ENCODE results near the gene VPS13D. TPM values are rescaled to one million over a fixed set of nuclear protein-coding genes. Genes with fewer than 3 reads are reported as not detected.
A peak's percentile ranks its signal among the peaks of the same experiment; 100 is the strongest.

Gene VPS13D
- total RNA-seq, 2 donors from 2014 or later: 54.3 to 56.0 TPM

- Histone ChIP-seq H3K27ac (no peak overlapping the region), H3K27me3 (no peaks in the 10 kb centered on the region), H3K4me1 (no peaks in the 10 kb centered on the region), H3K4me3 (no peak overlapping the region), H3K36me3 (no peaks in the 10 kb centered on the region), H3K9me3 (no peaks in the 10 kb centered on the region), H3K9ac (ENCODE audit: low read depth in 2 of 2, low read length in 2 of 2) (no peak overlapping the region)
- no peak for DNase-seq
- intact Hi-C loops (cut with DNase I): no loop called here
- no peak for TF ChIP-seq CTCF (IDR thresholded peaks at IDR 0.05)
Measured at GRCh38 chr1:12552111-12552888, 322.5 kb downstream of the VPS13D start.

GRCh38 chr1:12552951-12553921 is 323.4 kb downstream of the VPS13D start:
- Histone ChIP-seq H3K9ac (ENCODE audit: low read depth in 2 of 2, low read length in 2 of 2) (no peak overlapping the region), H3K36me3 (no peaks in the 10 kb centered on the region), H3K4me1 (no peaks in the 10 kb centered on the region), H3K27ac (peak overlapping the region; percentile 17), H3K9me3 (no peaks in the 10 kb centered on the region), H3K27me3 (no peaks in the 10 kb centered on the region), H3K4me3 (no peak overlapping the region)
- TF ChIP-seq CTCF (IDR thresholded peaks at IDR 0.05): no peak
- DNase-seq: no peak
- intact Hi-C loops (cut with DNase I): no loop called here

GRCh38 chr1:12553963-12554362 is 324.1 kb downstream of the VPS13D start:
- Histone ChIP-seq H3K4me1 (no peaks in the 10 kb centered on the region), H3K9ac (ENCODE audit: low read depth in 2 of 2, low read length in 2 of 2) (no peak overlapping the region), H3K9me3 (no peaks in the 10 kb centered on the region), H3K27ac (no peak overlapping the region), H3K36me3 (no peaks in the 10 kb centered on the region), H3K27me3 (no peaks in the 10 kb centered on the region), H3K4me3 (no peak overlapping the region)
- no peak for DNase-seq
- intact Hi-C loops (cut with DNase I): no loop called here
- no peak for TF ChIP-seq CTCF (IDR thresholded peaks at IDR 0.05)

- intact Hi-C loops (cut with DNase I): no loop called here
- Histone ChIP-seq H3K27me3 (no peaks in the 10 kb centered on the region), H3K27ac (no peak overlapping the region), H3K9ac (ENCODE audit: low read depth in 2 of 2, low read length in 2 of 2) (no peak overlapping the region), H3K9me3 (no peaks in the 10 kb centered on the region), H3K36me3 (no peaks in the 10 kb centered on the region), H3K4me3 (no peak overlapping the region), H3K4me1 (no peaks in the 10 kb centered on the region)
- no peak for DNase-seq
- no peak for TF ChIP-seq CTCF (IDR thresholded peaks at IDR 0.05)
Measured at GRCh38 chr1:12554521-12555305, 324.9 kb downstream of the VPS13D start.

Measured in colonic mucosa (tissue), 4 donors.